CD4-positive, alpha-beta T cell (primary cell): Measurements from ENCODE around the gene KIF20A. TPM values are rescaled to one million over a fixed set of nuclear protein-coding genes. Genes with fewer than 3 reads are reported as not detected.
A peak's percentile ranks its signal among the peaks of the same experiment; 100 is the strongest.
"Not testable (repeated sequence)": the region's sequence is repeated elsewhere in the genome, so short reads cannot be mapped to it uniquely, and the experiment has no call there.

Source experiments
- ATAC-seq: fragments of 200-7000 bp; cut with Tn5 transposase; one replicate; pipeline ENCODE4 v1.10.0; 2022; ENCODE audit warnings: mild to moderate bottlenecking; ENCODE audit not compliant: poor library complexity
- CTCF ChIA-PET: fragments of 350-600 bp; sonication (Branson Sonifier 250); formaldehyde crosslinking; loops from one replicate; lab custom pipeline; 2021; ENCODE audit warnings: antibody characterized with exemption, inconsistent platforms; lab: Charles Lee
- POLR2A ChIA-PET: fragments of 350-600 bp; sonication (Branson Sonifier 250); formaldehyde crosslinking; loops from one replicate; lab custom pipeline; 2021; ENCODE audit warnings: antibody characterized with exemption, inconsistent platforms; lab: Charles Lee
- DNase-seq, 14 experiments: peaks; one replicate each; pipeline ENCODE4 v3.0.0-alpha.2; 2013 to 2020; ENCODE audit warnings: mixed read lengths in 2 of 14
- H3K27ac ChIP-seq, 2 donors: one replicate each; pipeline versions ENCODE4 v1.5.1 to v1.7.0; 2013; ENCODE audit warnings: low read length in 2 of 2, low read depth in 1 of 2, mild to moderate bottlenecking in 1 of 2
- H3K27me3 ChIP-seq, 2 experiments: 1 replicate in 1 of 2; 2 replicates in 1 of 2; pipeline versions ENCODE4 v1.6.1 to v1.7.0; 2013; ENCODE audit warnings: low read length in 2 of 2, control low read depth in 1 of 2, mild to moderate bottlenecking in 1 of 2, moderate library complexity in 1 of 2; ENCODE audit not compliant: insufficient read depth in 2 of 2, control insufficient read depth in 1 of 2
- H3K36me3 ChIP-seq: one replicate; pipeline ENCODE4 v1.6.1; 2013; ENCODE audit warnings: low read length, control low read depth; ENCODE audit not compliant: insufficient read depth
- H3K4me1 ChIP-seq: one replicate; pipeline ENCODE4 v1.6.1; 2013; ENCODE audit warnings: low read length, control low read depth; ENCODE audit not compliant: insufficient read depth
- H3K4me3 ChIP-seq: one replicate; pipeline ENCODE4 v1.5.1; 2013; ENCODE audit warnings: mild to moderate bottlenecking, low read length, moderate library complexity
- H3K9me3 ChIP-seq, 2 experiments: 1 replicate in 1 of 2; 2 replicates in 1 of 2; pipeline versions ENCODE4 v1.6.1 to v1.7.0; 2013; ENCODE audit warnings: low read length in 2 of 2, mild to moderate bottlenecking in 2 of 2, control low read depth in 1 of 2, moderate library complexity in 1 of 2; ENCODE audit not compliant: control insufficient read depth in 1 of 2, insufficient read depth in 1 of 2
- H3K27ac Mint-ChIP-seq: one replicate; pipeline ENCODE4 v1.8.0; 2020; ENCODE audit warnings: mixed read lengths
- H3K27me3 Mint-ChIP-seq: one replicate; pipeline ENCODE4 v1.8.0; 2021; ENCODE audit warnings: mixed read lengths
- H3K36me3 Mint-ChIP-seq: one replicate; pipeline ENCODE4 v1.8.0; 2021; ENCODE audit warnings: low read depth, mixed read lengths
- H3K4me1 Mint-ChIP-seq: one replicate; pipeline ENCODE4 v1.8.0; 2021; ENCODE audit warnings: low read depth, mixed read lengths
- H3K4me3 Mint-ChIP-seq: one replicate; pipeline ENCODE4 v1.8.0; 2020; ENCODE audit warnings: mild to moderate bottlenecking, mixed read lengths
- H3K9me3 Mint-ChIP-seq: one replicate; pipeline ENCODE4 v1.8.0; 2020; ENCODE audit warnings: mixed read lengths
- CTCF ChIP-seq: fragments of 200-600 bp; IDR thresholded peaks from one replicate; pipeline ENCODE4 v1.8.0; 2022; ENCODE audit warnings: antibody characterized with exemption, mild to moderate bottlenecking
- intact Hi-C, 2 experiments: fragments of 100-400 bp; cut with DNase I in 1 of 2; cut with micrococcal nuclease in 1 of 2; formaldehyde crosslinking; loops; one replicate each; pipeline versions ENCODE4 v1.15.1 to v1.9.0; 2023 to 2025; cut with DNase I, micrococcal nuclease
- total RNA-seq, 174 experiments: library from RNA in 2 of 174; stranded (reverse) in 2 of 174; gene quantifications; one replicate each; pipeline ENCODE4 v1.2.3 and lab custom pipeline; 2021 to 2026

KIF20A gene
- total RNA-seq, 2 experiments from 2014 or later: not detected

GRCh38 chr5:138188626-138189025, 9.7 kb downstream of the KIF20A start:
- Mint-ChIP-seq H3K4me1 (no peaks in the 10 kb centered on the region), H3K27me3 (no peaks in the 10 kb centered on the region), H3K36me3 (peaks cover 68% of the 10 kb centered on the region), H3K9me3 (no peaks in the 10 kb centered on the region), H3K4me3 (no peak overlapping the region), H3K27ac (no peak overlapping the region)
- DNase-seq (no peak), ATAC-seq (no peak)
- ChIA-PET POLR2A (interaction anchor here (0.6 kb wide), 1 partner anchor 45 kb away, joined by 3 read pairs; no protein-coding TSS in a partner anchor), CTCF (no interaction called here)
- no peak overlapping the region for H3K4me3 ChIP-seq
- intact Hi-C loops: loop anchor here in 1 of 2 experiments (10.0 kb wide), 1 partner anchor 356 kb away; the partner anchor contains the start of gene ETF1
- H3K4me1 ChIP-seq: no peaks in the 10 kb centered on the region
- no peaks in the 10 kb centered on the region for H3K27me3 ChIP-seq
- H3K9me3 ChIP-seq: no peaks in the 10 kb centered on the region
- H3K27ac ChIP-seq: no peak overlapping the region
- TF ChIP-seq CTCF: no peak
- H3K36me3 ChIP-seq: peaks cover 57% of the 10 kb centered on the region

- Histone ChIP-seq H3K4me3 (no peak overlapping the region), H3K36me3 (peaks cover 69% of the 10 kb centered on the region), H3K9me3 (no peaks in the 10 kb centered on the region), H3K27ac (no peak overlapping the region), H3K27me3 (no peaks in the 10 kb centered on the region), H3K4me1 (no peaks in the 10 kb centered on the region)
- H3K4me1 Mint-ChIP-seq: no peaks in the 10 kb centered on the region
- H3K9me3 Mint-ChIP-seq: no peaks in the 10 kb centered on the region
- DNase-seq: no peak
- no peaks in the 10 kb centered on the region for H3K27me3 Mint-ChIP-seq
- ChIA-PET POLR2A (no interaction called here), CTCF (no interaction called here)
- ATAC-seq: no peak
- TF ChIP-seq CTCF: no peak
- no peak overlapping the region for H3K4me3 Mint-ChIP-seq
- no peak overlapping the region for H3K27ac Mint-ChIP-seq
- H3K36me3 Mint-ChIP-seq: peaks cover 84% of the 10 kb centered on the region
- intact Hi-C loops: no loop called here
Observed at GRCh38 chr5:138192826-138193225, 13.9 kb downstream of the KIF20A start.

- POLR2A ChIA-PET, H3K27me3 Mint-ChIP-seq, intact Hi-C loops, H3K27me3 ChIP-seq, H3K4me1 ChIP-seq, H3K4me3 ChIP-seq, H3K27ac Mint-ChIP-seq, H3K4me1 Mint-ChIP-seq, H3K27ac ChIP-seq, CTCF ChIA-PET, DNase-seq, H3K9me3 Mint-ChIP-seq, ATAC-seq, H3K4me3 Mint-ChIP-seq, H3K9me3 ChIP-seq: not testable (repeated sequence)
- peaks cover 69% of the 10 kb centered on the region for H3K36me3 ChIP-seq
- H3K36me3 Mint-ChIP-seq: peaks cover 84% of the 10 kb centered on the region
Observed at GRCh38 chr5:138193859-138194258, 14.9 kb downstream of the KIF20A start.

- no peak overlapping the region for H3K4me3 ChIP-seq
- ChIA-PET POLR2A (no interaction called here), CTCF (no interaction called here)
- Mint-ChIP-seq H3K27ac (peak overlapping the region; percentile 71), H3K36me3 (peaks cover 37% of the 10 kb centered on the region), H3K27me3 (no peaks in the 10 kb centered on the region), H3K4me3 (peak overlapping the region; percentile 85), H3K9me3 (no peaks in the 10 kb centered on the region), H3K4me1 (peaks cover 31% of the 10 kb centered on the region)
- no peaks in the 10 kb centered on the region for H3K9me3 ChIP-seq
- TF ChIP-seq CTCF: no peak
- DNase-seq: no peak
- intact Hi-C loops: loop anchor here (5.0 to 10.0 kb wide), 6 partner anchors 121 to 456 kb away; partner anchors contain the start of genes CDC25C (in 1 of the 2), ETF1 (in 1 of the 2), FAM13B (in 1 of the 2) and FAM53C (in 1 of the 2)
- H3K36me3 ChIP-seq: peaks cover 20% of the 10 kb centered on the region
- H3K4me1 ChIP-seq: peaks cover 23% of the 10 kb centered on the region
- ATAC-seq: no peak
- no peaks in the 10 kb centered on the region for H3K27me3 ChIP-seq
- H3K27ac ChIP-seq: no peak overlapping the region
Observed at GRCh38 chr5:138210985-138211384, 32.1 kb downstream of the KIF20A start.
